Gastrocnemius medialis (tissue), 4 donors: ENCODE measurements around the gene BTG4.

Experiments used
- POLR2A ChIP-seq, 2 donors: fragments of 450-650 bp; IDR thresholded peaks; one replicate each; pipeline ENCODE4 v1.6.1; 2017; ENCODE audit warnings: antibody characterized with exemption in 2 of 2, mild to moderate bottlenecking in 2 of 2, moderate library complexity in 2 of 2
- TF ChIP-seq, protein P1 (sequence below), 5 experiments: fragments of 450-650 bp in 3 of 5; fragments of 200-600 bp in 2 of 5; sonication (generic) in 2 of 5; IDR thresholded peaks in 4 of 5; conservative IDR thresholded peaks in 1 of 5; 1 replicate in 4 of 5; 2 replicates in 1 of 5; pipeline ENCODE4 v1.5.1; 2016 to 2019; ENCODE audit warnings: antibody characterized with exemption in 5 of 5, mild to moderate bottlenecking in 3 of 5, moderate library complexity in 3 of 5

GRCh38 chr11:111535281-111535680, 23.1 kb upstream of the BTG4 start:
- no peak for TF ChIP-seq POLR2A (IDR thresholded peaks at IDR 0.05)
- TF ChIP-seq, protein P1, sequence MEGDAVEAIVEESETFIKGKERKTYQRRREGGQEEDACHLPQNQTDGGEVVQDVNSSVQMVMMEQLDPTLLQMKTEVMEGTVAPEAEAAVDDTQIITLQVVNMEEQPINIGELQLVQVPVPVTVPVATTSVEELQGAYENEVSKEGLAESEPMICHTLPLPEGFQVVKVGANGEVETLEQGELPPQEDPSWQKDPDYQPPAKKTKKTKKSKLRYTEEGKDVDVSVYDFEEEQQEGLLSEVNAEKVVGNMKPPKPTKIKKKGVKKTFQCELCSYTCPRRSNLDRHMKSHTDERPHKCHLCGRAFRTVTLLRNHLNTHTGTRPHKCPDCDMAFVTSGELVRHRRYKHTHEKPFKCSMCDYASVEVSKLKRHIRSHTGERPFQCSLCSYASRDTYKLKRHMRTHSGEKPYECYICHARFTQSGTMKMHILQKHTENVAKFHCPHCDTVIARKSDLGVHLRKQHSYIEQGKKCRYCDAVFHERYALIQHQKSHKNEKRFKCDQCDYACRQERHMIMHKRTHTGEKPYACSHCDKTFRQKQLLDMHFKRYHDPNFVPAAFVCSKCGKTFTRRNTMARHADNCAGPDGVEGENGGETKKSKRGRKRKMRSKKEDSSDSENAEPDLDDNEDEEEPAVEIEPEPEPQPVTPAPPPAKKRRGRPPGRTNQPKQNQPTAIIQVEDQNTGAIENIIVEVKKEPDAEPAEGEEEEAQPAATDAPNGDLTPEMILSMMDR (IDR thresholded peaks at IDR 0.05 in 4 of 5, conservative IDR thresholded peaks at IDR 0.05 in 1 of 5) = no peak
